ENCODE measurements around the gene CYP26B1.

DNA sequence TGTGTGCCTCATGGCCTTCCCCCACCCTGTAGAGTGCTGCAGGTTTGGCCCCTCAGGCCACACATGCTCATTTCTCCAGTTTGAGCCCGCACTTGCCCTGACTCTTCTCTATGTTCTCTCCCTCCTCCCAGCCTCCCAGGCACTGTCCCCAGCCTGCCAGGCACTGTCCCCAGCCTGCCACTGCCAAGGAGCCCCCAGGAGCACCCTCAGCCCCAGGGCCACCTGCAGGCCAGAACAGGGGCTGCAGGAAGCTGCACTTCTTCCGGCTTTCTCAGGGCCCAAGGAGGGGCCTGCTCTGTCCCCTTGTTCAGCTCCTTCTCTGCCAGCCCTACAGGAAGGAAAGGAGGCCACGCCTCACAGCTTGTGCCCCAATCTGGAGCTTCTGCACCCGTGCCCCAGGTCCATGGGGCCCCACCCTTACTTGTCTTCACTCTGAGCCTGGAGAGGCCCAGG is 31.6 kb downstream of the CYP26B1 start:
- TF ChIP-seq, protein P1, sequence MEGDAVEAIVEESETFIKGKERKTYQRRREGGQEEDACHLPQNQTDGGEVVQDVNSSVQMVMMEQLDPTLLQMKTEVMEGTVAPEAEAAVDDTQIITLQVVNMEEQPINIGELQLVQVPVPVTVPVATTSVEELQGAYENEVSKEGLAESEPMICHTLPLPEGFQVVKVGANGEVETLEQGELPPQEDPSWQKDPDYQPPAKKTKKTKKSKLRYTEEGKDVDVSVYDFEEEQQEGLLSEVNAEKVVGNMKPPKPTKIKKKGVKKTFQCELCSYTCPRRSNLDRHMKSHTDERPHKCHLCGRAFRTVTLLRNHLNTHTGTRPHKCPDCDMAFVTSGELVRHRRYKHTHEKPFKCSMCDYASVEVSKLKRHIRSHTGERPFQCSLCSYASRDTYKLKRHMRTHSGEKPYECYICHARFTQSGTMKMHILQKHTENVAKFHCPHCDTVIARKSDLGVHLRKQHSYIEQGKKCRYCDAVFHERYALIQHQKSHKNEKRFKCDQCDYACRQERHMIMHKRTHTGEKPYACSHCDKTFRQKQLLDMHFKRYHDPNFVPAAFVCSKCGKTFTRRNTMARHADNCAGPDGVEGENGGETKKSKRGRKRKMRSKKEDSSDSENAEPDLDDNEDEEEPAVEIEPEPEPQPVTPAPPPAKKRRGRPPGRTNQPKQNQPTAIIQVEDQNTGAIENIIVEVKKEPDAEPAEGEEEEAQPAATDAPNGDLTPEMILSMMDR (conservative IDR thresholded peaks at IDR 0.05; ENCODE audit: low read depth, low read length): peak; percentile 69
- TF ChIP-seq EZH2phosphoT487 (IDR thresholded peaks at IDR 0.05; ENCODE audit: borderline replicate concordance, low read length) (no peak), EZH2 (IDR thresholded peaks at IDR 0.05; ENCODE audit: low read length, unreplicated experiment) (no peak)

All from PC-3 (cell line).